HCT116 (cell line): Measurements from ENCODE around the gene CNPY2. TPM values are rescaled to one million over a fixed set of nuclear protein-coding genes. Genes with fewer than 3 reads are reported as not detected.

Source experiments
- ATAC-seq: fragments of 200-7000 bp; cut with Tn5 transposase; 2 replicates; pipeline ENCODE4 v1.9.1; 2020; ENCODE audit warnings: mild to moderate bottlenecking, moderate library complexity
- BruUV-seq: library from RNA; stranded (reverse); fragments of 400-500 nt; replicated peaks from 2 replicates; lab custom pipeline; 2021; lab: Mats Ljungman, UMichigan
- CTCF ChIA-PET: fragments of 300-600 bp; sonication (Branson Sonifier 250); formaldehyde crosslinking; loops from one replicate; lab custom pipeline; 2021; ENCODE audit warnings: antibody characterized with exemption; lab: Charles Lee
- POLR2A ChIA-PET: fragments of 300-600, 350-600 bp; sonication (Branson Sonifier 250); formaldehyde crosslinking; loops from one replicate; lab custom pipeline; 2021; ENCODE audit warnings: antibody characterized with exemption; lab: Charles Lee
- RAD21 ChIA-PET, 2 experiments: fragments of 300-600 bp; sonication (Branson Sonifier 250); formaldehyde crosslinking; loops; one replicate each; lab custom pipeline; 2023; ENCODE audit warnings: low total read pairs in 2 of 2; ENCODE audit not compliant: uncharacterized antibody in 2 of 2, unreplicated experiment in 2 of 2, low non-redundant PET in 1 of 2; lab: Charles Lee
- DNase-seq: peaks from one replicate; pipeline ENCODE4 v3.0.0-alpha.2; 2010; ENCODE audit warnings: low read depth, low spot score
- H2AFZ ChIP-seq: fragments of 200-600 bp; shearing (Covaris generic), sonication (generic); 2 replicates; pipeline ENCODE4 v1.6.1; 2017; ENCODE audit warnings: low read depth, mixed run types, mixed read lengths, antibody characterized with exemption, low read length; ENCODE audit not compliant: poor library complexity, severe bottlenecking
- H3K27ac ChIP-seq: 2 replicates; pipeline ENCODE4 v1.5.1; 2012; ENCODE audit warnings: low read depth, low read length
- H3K27me3 ChIP-seq: fragments of 200-600 bp; sonication (generic); 2 replicates; pipeline ENCODE4 v1.6.1; 2016; ENCODE audit warnings: mixed run types, low read length, mixed read lengths; ENCODE audit not compliant: insufficient read depth
- H3K36me3 ChIP-seq, 2 experiments: fragments of 200-500 bp in 1 of 2; fragments of 200-600 bp in 1 of 2; sonication (Bioruptor generic) in 1 of 2; sonication (generic) in 1 of 2; 2 replicates each; pipeline versions ENCODE4 v1.5.1 to v1.6.1; 2014 to 2016; ENCODE audit warnings: low read length in 2 of 2, inconsistent platforms in 1 of 2, mixed read lengths in 1 of 2, mixed run types in 1 of 2; ENCODE audit not compliant: insufficient read depth in 2 of 2, control insufficient read depth in 1 of 2
- H3K4me1 ChIP-seq, 2 experiments: fragments of 200-600 bp in 1 of 2; sonication (generic) in 1 of 2; 2 replicates each; pipeline versions ENCODE4 v1.5.1 to v1.6.1; 2012 to 2017; ENCODE audit warnings: low read length in 2 of 2, inconsistent platforms in 1 of 2, mild to moderate bottlenecking in 1 of 2, mixed read lengths in 1 of 2, mixed run types in 1 of 2, moderate library complexity in 1 of 2; ENCODE audit not compliant: insufficient read depth in 2 of 2, control insufficient read depth in 1 of 2
- H3K4me2 ChIP-seq: fragments of 200-600 bp; sonication (generic); 2 replicates; pipeline ENCODE4 v1.6.1; 2017; ENCODE audit warnings: mixed run types, low read length, mixed read lengths
- H3K4me3 ChIP-seq, 2 experiments: fragments of 200-600 bp in 1 of 2; sonication (generic) in 1 of 2; replicated peaks in 1 of 2; 2 replicates each; pipeline ENCODE4 v1.5.1; 2011 to 2016; ENCODE audit warnings: low read length in 2 of 2, control low read depth in 1 of 2, low read depth in 1 of 2, mild to moderate bottlenecking in 1 of 2, mixed read lengths in 1 of 2, mixed run types in 1 of 2
- H3K79me2 ChIP-seq: fragments of 200-600 bp; sonication (generic); 2 replicates; pipeline ENCODE4 v1.6.1; 2017; ENCODE audit warnings: mild to moderate bottlenecking, mixed run types, low read length, moderate library complexity, mixed read lengths; ENCODE audit not compliant: insufficient read depth
- H3K9ac ChIP-seq: fragments of 200-600 bp; sonication (generic); 2 replicates; pipeline ENCODE4 v1.6.1; 2016; ENCODE audit warnings: low read length, mixed read lengths
- H3K9me2 ChIP-seq: fragments of 200-600 bp; sonication (generic), shearing (Covaris generic); 2 replicates; pipeline ENCODE4 v1.6.1; 2017; ENCODE audit warnings: mixed run types, mild to moderate bottlenecking, moderate library complexity; ENCODE audit not compliant: insufficient read depth
- H3K9me3 ChIP-seq, 2 experiments: fragments of 200-500 bp in 1 of 2; fragments of 200-600 bp in 1 of 2; sonication (Bioruptor generic) in 1 of 2; sonication (generic) in 1 of 2; 2 replicates each; pipeline ENCODE4 v1.6.1; 2014 to 2017; ENCODE audit warnings: low read length in 2 of 2, mixed read lengths in 2 of 2, inconsistent platforms in 1 of 2, low read depth in 1 of 2, mild to moderate bottlenecking in 1 of 2, mixed run types in 1 of 2, moderate library complexity in 1 of 2; ENCODE audit not compliant: control insufficient read depth in 1 of 2, insufficient read depth in 1 of 2
- H4K20me1 ChIP-seq: fragments of 200-600 bp; sonication (generic), shearing (Covaris generic); 2 replicates; pipeline ENCODE4 v1.6.1; 2017; ENCODE audit warnings: mixed run types, mild to moderate bottlenecking, moderate library complexity; ENCODE audit not compliant: insufficient read depth
- CBX3 ChIP-seq: IDR thresholded peaks from 2 replicates; pipeline ENCODE4 v1.6.1; 2012; ENCODE audit warnings: low read depth
- CEBPB ChIP-seq: IDR thresholded peaks from 2 replicates; pipeline ENCODE4 v1.6.1; 2012; ENCODE audit warnings: low read depth
- EGR1 ChIP-seq: IDR thresholded peaks from 2 replicates; pipeline ENCODE4 v1.6.1; 2012; ENCODE audit warnings: low read depth
- ELF1 ChIP-seq: IDR thresholded peaks from 2 replicates; pipeline ENCODE4 v1.6.1; 2012; ENCODE audit warnings: low read depth, borderline replicate concordance
- EZH2 ChIP-seq: fragments of 200-600 bp; sonication (generic); IDR thresholded peaks from 2 replicates; pipeline ENCODE4 v1.6.1; 2017; ENCODE audit warnings: antibody characterized with exemption, mixed run types
- JUND ChIP-seq: IDR thresholded peaks from 2 replicates; pipeline ENCODE4 v1.6.1; 2012
- POLR2A ChIP-seq: IDR thresholded peaks from 2 replicates; pipeline ENCODE4 v1.7.0; 2011; ENCODE audit warnings: borderline replicate concordance; ENCODE audit not compliant: insufficient read depth, insufficient read length; ENCODE audit errors: extremely low read depth
- POLR2AphosphoS5 ChIP-seq: IDR thresholded peaks from 2 replicates; pipeline ENCODE4 v1.6.1; 2011; ENCODE audit warnings: mild to moderate bottlenecking, low read depth, low read length, moderate library complexity
- RAD21 ChIP-seq: IDR thresholded peaks from 2 replicates; pipeline ENCODE4 v1.6.1; 2012; ENCODE audit warnings: low read depth, mild to moderate bottlenecking
- SRF ChIP-seq: IDR thresholded peaks from 2 replicates; pipeline ENCODE4 v1.6.1; 2012; ENCODE audit warnings: low read depth
- TCF7L2 ChIP-seq: IDR thresholded peaks from 2 replicates; pipeline ENCODE4 v1.7.0; 2011; ENCODE audit warnings: borderline replicate concordance, inconsistent platforms; ENCODE audit not compliant: insufficient read depth, insufficient read length; ENCODE audit errors: extremely low read depth
- ZFX ChIP-seq: fragments of 450-650 bp; IDR thresholded peaks from 2 replicates; pipeline ENCODE4 v1.6.1; 2017
- intact Hi-C: fragments of 100-400 bp; cut with micrococcal nuclease; formaldehyde crosslinking; loops from 2 replicates; pipeline ENCODE4 v1.10.0; 2022
- total RNA-seq: library from RNA; stranded (reverse); gene quantifications from one replicate; pipeline ENCODE4 v1.2.1, GENCODE V29; 2021; ENCODE audit not compliant: unreplicated experiment
- TF ChIP-seq, protein P1 (sequence below): IDR thresholded peaks from 2 replicates; pipeline ENCODE4 v1.6.1; 2011; ENCODE audit warnings: mild to moderate bottlenecking, low read length, moderate library complexity; ENCODE audit not compliant: insufficient replicate concordance; ENCODE audit errors: extremely low read depth
- TF ChIP-seq, protein P2 (sequence below): IDR thresholded peaks from 2 replicates; pipeline ENCODE4 v1.6.1; 2012
- TF ChIP-seq, protein P3 (sequence below): IDR thresholded peaks from 2 replicates; pipeline ENCODE4 v1.6.1; 2012; ENCODE audit warnings: low read depth

Gene CNPY2
- total RNA-seq, 1 experiment from 2014 or later = 109 TPM

DNA sequence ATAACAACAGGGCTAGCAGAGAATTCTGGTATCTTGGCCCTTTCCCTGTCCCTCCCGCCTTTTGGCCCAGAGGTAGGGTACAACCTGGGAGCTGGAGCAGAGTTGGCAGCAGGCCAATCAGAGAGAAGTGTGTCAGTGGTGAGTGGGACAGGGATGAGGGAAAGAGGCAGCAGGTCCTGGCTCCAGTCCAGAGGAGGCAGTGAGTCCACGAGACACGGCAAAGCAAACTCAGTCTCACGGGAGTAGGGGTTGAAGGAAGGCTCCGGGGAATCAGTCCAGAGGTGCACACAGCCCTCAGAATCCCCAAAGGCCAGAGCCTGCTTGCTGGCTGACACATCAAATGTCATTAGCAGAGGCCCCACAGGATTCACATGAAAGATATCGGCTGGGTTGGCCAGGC, 10.7 kb upstream of the CNPY2 start (continued):
- no peak for TF ChIP-seq EZH2
- TF ChIP-seq RAD21 = no peak

DNA sequence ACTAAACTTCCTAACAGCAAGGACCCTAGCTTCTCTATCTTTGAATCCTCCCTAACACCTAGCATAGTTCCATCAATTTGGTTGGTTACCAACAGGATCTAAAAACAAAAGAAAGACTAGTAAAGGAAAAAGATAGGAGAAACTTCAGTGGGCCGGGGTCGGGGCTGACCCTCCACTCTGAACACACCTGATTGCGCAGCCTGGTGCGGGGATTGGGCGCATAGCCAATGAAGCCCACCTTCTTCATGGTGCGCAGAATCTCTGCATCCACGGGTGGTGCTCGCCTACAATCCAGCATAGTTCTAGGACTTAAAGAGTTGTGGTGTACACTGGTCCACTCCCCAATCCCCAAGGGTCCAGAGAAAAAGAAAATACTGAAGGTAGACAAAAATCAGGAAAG, 10.3 kb upstream of the CNPY2 start:
- no peak overlapping the region for H3K4me2 ChIP-seq
- H3K9me2 ChIP-seq = no peaks in the 10 kb centered on the region
- H3K79me2 ChIP-seq = no peaks in the 10 kb centered on the region
- intact Hi-C loops = no loop called here
- no peaks in the 10 kb centered on the region for H4K20me1 ChIP-seq
- peaks cover 2 to 5% of the 10 kb centered on the region in 2 experiments; a peak in 2 of 4 replicates for H3K4me1 ChIP-seq
- ChIA-PET POLR2A (no interaction called here), CTCF (no interaction called here), RAD21 (no interaction called here)
- H3K9me3 ChIP-seq = no peaks in the 10 kb centered on the region
- no TSS peak for BruUV-seq
- no peak overlapping the region for H3K27ac ChIP-seq
- H2AFZ ChIP-seq = no peak overlapping the region
- no peak for TF ChIP-seq POLR2AphosphoS5
- no peak for TF ChIP-seq POLR2A
- ATAC-seq (no peak), DNase-seq (no peak)
- H3K36me3 ChIP-seq = peaks cover 10 to 11% of the 10 kb centered on the region in 2 experiments; a peak in 3 of 4 replicates
- no peak overlapping the region for H3K9ac ChIP-seq
- H3K27me3 ChIP-seq = no peaks in the 10 kb centered on the region
- H3K4me3 ChIP-seq = no peak overlapping the region

DNA sequence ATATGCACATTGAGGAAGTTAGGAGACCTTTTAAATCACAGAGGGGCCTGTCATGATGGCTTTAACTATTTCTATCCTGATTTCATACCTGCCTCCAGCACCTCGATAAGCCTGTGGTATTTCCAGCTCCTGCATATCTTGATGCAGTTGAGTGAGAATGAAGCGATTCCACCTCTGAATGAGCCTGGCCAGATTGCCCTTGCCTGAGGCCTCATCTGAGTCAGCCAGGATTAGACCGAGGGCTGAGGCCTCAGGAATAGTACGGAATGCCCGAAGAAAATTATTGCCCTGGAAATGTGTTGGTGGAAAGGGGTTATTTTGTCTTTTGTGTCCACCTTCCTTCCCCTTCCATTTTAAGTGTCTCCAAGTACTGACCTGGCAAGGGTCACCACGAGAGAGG, 8.4 kb upstream of the CNPY2 start:
- no TSS peak for BruUV-seq
- H3K9me2 ChIP-seq = no peaks in the 10 kb centered on the region
- H3K9me3 ChIP-seq = no peaks in the 10 kb centered on the region
- H3K4me1 ChIP-seq = no peaks in the 10 kb centered on the region
- no peak overlapping the region for H2AFZ ChIP-seq
- ChIA-PET RAD21 (no interaction called here), CTCF (no interaction called here), POLR2A (interaction anchor here (1.1 kb wide), 1 partner anchor 9 kb away, joined by 4 read pairs; the partner anchor contains the start of gene PAN2)
- ATAC-seq = no peak
- H3K4me2 ChIP-seq = no peak overlapping the region
- no peak overlapping the region for H3K9ac ChIP-seq
- intact Hi-C loops = no loop called here
- DNase-seq = no peak
- H3K36me3 ChIP-seq = peaks cover 10 to 13% of the 10 kb centered on the region in 2 experiments; a peak in 3 of 4 replicates
- H3K4me3 ChIP-seq = no peak overlapping the region
- no peaks in the 10 kb centered on the region for H3K79me2 ChIP-seq
- no peaks in the 10 kb centered on the region for H4K20me1 ChIP-seq
- no peaks in the 10 kb centered on the region for H3K27me3 ChIP-seq
- no peak overlapping the region for H3K27ac ChIP-seq
- TF ChIP-seq CEBPB (no peak), ZFX (no peak), RAD21 (no peak), JUND (no peak), ELF1 (no peak), SRF (no peak), TCF7L2 (no peak), POLR2AphosphoS5 (no peak), EGR1 (no peak), CBX3 (no peak)
- TF ChIP-seq, protein P1, sequence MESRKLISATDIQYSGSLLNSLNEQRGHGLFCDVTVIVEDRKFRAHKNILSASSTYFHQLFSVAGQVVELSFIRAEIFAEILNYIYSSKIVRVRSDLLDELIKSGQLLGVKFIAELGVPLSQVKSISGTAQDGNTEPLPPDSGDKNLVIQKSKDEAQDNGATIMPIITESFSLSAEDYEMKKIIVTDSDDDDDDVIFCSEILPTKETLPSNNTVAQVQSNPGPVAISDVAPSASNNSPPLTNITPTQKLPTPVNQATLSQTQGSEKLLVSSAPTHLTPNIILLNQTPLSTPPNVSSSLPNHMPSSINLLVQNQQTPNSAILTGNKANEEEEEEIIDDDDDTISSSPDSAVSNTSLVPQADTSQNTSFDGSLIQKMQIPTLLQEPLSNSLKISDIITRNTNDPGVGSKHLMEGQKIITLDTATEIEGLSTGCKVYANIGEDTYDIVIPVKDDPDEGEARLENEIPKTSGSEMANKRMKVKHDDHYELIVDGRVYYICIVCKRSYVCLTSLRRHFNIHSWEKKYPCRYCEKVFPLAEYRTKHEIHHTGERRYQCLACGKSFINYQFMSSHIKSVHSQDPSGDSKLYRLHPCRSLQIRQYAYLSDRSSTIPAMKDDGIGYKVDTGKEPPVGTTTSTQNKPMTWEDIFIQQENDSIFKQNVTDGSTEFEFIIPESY = no peak
- TF ChIP-seq, protein P2, sequence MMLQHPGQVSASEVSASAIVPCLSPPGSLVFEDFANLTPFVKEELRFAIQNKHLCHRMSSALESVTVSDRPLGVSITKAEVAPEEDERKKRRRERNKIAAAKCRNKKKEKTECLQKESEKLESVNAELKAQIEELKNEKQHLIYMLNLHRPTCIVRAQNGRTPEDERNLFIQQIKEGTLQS = no peak
- TF ChIP-seq, protein P3, sequence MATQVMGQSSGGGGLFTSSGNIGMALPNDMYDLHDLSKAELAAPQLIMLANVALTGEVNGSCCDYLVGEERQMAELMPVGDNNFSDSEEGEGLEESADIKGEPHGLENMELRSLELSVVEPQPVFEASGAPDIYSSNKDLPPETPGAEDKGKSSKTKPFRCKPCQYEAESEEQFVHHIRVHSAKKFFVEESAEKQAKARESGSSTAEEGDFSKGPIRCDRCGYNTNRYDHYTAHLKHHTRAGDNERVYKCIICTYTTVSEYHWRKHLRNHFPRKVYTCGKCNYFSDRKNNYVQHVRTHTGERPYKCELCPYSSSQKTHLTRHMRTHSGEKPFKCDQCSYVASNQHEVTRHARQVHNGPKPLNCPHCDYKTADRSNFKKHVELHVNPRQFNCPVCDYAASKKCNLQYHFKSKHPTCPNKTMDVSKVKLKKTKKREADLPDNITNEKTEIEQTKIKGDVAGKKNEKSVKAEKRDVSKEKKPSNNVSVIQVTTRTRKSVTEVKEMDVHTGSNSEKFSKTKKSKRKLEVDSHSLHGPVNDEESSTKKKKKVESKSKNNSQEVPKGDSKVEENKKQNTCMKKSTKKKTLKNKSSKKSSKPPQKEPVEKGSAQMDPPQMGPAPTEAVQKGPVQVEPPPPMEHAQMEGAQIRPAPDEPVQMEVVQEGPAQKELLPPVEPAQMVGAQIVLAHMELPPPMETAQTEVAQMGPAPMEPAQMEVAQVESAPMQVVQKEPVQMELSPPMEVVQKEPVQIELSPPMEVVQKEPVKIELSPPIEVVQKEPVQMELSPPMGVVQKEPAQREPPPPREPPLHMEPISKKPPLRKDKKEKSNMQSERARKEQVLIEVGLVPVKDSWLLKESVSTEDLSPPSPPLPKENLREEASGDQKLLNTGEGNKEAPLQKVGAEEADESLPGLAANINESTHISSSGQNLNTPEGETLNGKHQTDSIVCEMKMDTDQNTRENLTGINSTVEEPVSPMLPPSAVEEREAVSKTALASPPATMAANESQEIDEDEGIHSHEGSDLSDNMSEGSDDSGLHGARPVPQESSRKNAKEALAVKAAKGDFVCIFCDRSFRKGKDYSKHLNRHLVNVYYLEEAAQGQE = no peak
